ENCODE results near the gene MTUS2. TPM values are rescaled to one million over a fixed set of nuclear protein-coding genes. Genes with fewer than 3 reads are reported as not detected.

MTUS2 gene
- total and polyA plus RNA-seq, 2 of the 8 experiments (the other 6 are each of a cell fraction or from before 2014, with no cell fraction given), result 0.18 to 0.80 TPM

GRCh38 chr13:29452773-29453616 lies 632.9 kb downstream of the MTUS2 start:
- Histone ChIP-seq H4K5ac (ENCODE audit: insufficient read length, low read depth, low read length) (no peak overlapping the region), H3K14ac (ENCODE audit: insufficient read length) (no peak overlapping the region), H3K18ac (ENCODE audit: extremely low read depth, low read length) (no peak overlapping the region), H3K4me1 (replicated peaks in 1 of 4; ENCODE audit: control insufficient read depth in 3 of 4, insufficient read depth in 4 of 4, low read length in 3 of 4) (peaks cover 0 to 4% (median 0%) of the 10 kb centered on the region in 4 experiments; a peak in 2 of 7 replicates), H4K8ac (ENCODE audit: extremely low read depth, insufficient read depth, low read length) (no peak overlapping the region), H3K4ac (replicated peaks; ENCODE audit: insufficient read length, low read depth, low read length) (no peak overlapping the region), H3K4me3 (ENCODE audit: extremely low read depth in 1 of 4, insufficient read depth in 2 of 4, low read depth in 3 of 4, low read length in 4 of 4) (no peak overlapping the region), H3K56ac (replicated peaks; ENCODE audit: insufficient read length, low read depth, low read length) (no peak overlapping the region), H2BK20ac (ENCODE audit: low read length) (no peak overlapping the region), H3K27me3 (replicated peaks in 1 of 4; ENCODE audit: control insufficient read depth in 3 of 4, extremely low read depth in 1 of 4, insufficient read depth in 3 of 4, low read length in 3 of 4) (no peaks in the 10 kb centered on the region), H4K91ac (replicated peaks; ENCODE audit: insufficient read length, low read length) (no peak overlapping the region), H2AFZ (ENCODE audit: low read length) (no peak overlapping the region), H3K9ac (replicated peaks in 1 of 4; ENCODE audit: extremely low read depth in 1 of 4, low read depth in 3 of 4, low read length in 3 of 4) (no peak overlapping the region), H4K20me1 (replicated peaks in 1 of 2; ENCODE audit: control insufficient read depth in 1 of 2, insufficient read depth in 2 of 2, low read length in 2 of 2) (no peaks in the 10 kb centered on the region), H2BK12ac (ENCODE audit: low read depth, low read length) (no peak overlapping the region), H3K23ac (ENCODE audit: insufficient read length) (no peak overlapping the region), H3K27ac (ENCODE audit: low read depth, low read length) (no peak overlapping the region), H2BK120ac (replicated peaks; ENCODE audit: low read depth, low read length) (no peak overlapping the region), H2BK15ac (ENCODE audit: low read length) (no peak overlapping the region), H3K36me3 (ENCODE audit: control insufficient read depth in 2 of 4, insufficient read depth in 4 of 4, low read length in 3 of 4) (no peaks in the 10 kb centered on the region), H3K9me3 (ENCODE audit: insufficient read depth in 2 of 2, low read depth in 1 of 2, low read length in 1 of 2) (0 out of 4 replicates have a peak, but pooled peaks cover 0 to 3% of the 10 kb centered on the region in 2 experiments), H2AK5ac (ENCODE audit: low read depth, low read length) (no peak overlapping the region), H3K4me2 (ENCODE audit: insufficient read depth in 1 of 2, low read depth in 2 of 2, low read length in 2 of 2) (no peak overlapping the region), H3K23me2 (ENCODE audit: low read depth, low read length) (no peaks in the 10 kb centered on the region), H3K79me1 (ENCODE audit: low read depth, low read length) (no peaks in the 10 kb centered on the region), H3K79me2 (ENCODE audit: control insufficient read depth in 1 of 2, insufficient read depth in 2 of 2, low read length in 2 of 2) (no peaks in the 10 kb centered on the region), H2BK5ac (ENCODE audit: low read depth, low read length) (no peak overlapping the region)
- WGBS, 2 experiments (ENCODE audit: extremely low coverage in 1 of 2, insufficient coverage in 1 of 2, insufficient read length in 1 of 2, insufficient replicate concordance in 2 of 2, low coverage in 1 of 2, low lambda C conversion rate in 2 of 2, missing lambda C conversion rate in 1 of 2), result 81% methylated on average over 4 of the region's 4 CpGs; no CpG with 5 or more reads in 1 of the 2 experiments
- TF ChIP-seq HDAC2 (IDR thresholded peaks at IDR 0.05; ENCODE audit: borderline replicate concordance in 1 of 2, low read depth in 2 of 2, low read length in 2 of 2) (no peak), RBBP5 (IDR thresholded peaks at IDR 0.05; ENCODE audit: borderline replicate concordance, low read depth, low read length) (no peak), POLR2A (IDR thresholded peaks at IDR 0.05; ENCODE audit: control extremely low read depth in 1 of 2, low read depth in 2 of 2, low read length in 2 of 2) (no peak), SIN3A (conservative IDR thresholded peaks at IDR 0.05 in 1 of 2, IDR thresholded peaks at IDR 0.05 in 1 of 2; ENCODE audit: low read depth in 1 of 2, low read length in 2 of 2) (no peak), JUND (IDR thresholded peaks at IDR 0.05; ENCODE audit: low read length) (no peak), SRF (IDR thresholded peaks at IDR 0.05; ENCODE audit: low read depth, low read length) (no peak), NRF1 (IDR thresholded peaks at IDR 0.05; ENCODE audit: low read depth, low read length) (no peak)
- CTCF ChIA-PET (ENCODE audit: partially characterized antibody), result interaction anchor here (1.2 kb wide), 1 partner anchor 61 kb away, joined by 3 read pairs; no protein-coding TSS in a partner anchor
- POLR2A ChIA-PET (ENCODE audit: partially characterized antibody), result no interaction called here
- FAIRE-seq, result no peak
- DNase-seq (ENCODE audit: low read depth in 1 of 2, low spot score in 2 of 2), result no peak
